Fibroblast of skin of abdomen (primary cell): ENCODE results near the gene SOX4.

Experiments used
- DNase-seq: peaks from one replicate; pipeline ENCODE4 v3.0.0-alpha.2; 2013

SOX4 gene

DNA sequence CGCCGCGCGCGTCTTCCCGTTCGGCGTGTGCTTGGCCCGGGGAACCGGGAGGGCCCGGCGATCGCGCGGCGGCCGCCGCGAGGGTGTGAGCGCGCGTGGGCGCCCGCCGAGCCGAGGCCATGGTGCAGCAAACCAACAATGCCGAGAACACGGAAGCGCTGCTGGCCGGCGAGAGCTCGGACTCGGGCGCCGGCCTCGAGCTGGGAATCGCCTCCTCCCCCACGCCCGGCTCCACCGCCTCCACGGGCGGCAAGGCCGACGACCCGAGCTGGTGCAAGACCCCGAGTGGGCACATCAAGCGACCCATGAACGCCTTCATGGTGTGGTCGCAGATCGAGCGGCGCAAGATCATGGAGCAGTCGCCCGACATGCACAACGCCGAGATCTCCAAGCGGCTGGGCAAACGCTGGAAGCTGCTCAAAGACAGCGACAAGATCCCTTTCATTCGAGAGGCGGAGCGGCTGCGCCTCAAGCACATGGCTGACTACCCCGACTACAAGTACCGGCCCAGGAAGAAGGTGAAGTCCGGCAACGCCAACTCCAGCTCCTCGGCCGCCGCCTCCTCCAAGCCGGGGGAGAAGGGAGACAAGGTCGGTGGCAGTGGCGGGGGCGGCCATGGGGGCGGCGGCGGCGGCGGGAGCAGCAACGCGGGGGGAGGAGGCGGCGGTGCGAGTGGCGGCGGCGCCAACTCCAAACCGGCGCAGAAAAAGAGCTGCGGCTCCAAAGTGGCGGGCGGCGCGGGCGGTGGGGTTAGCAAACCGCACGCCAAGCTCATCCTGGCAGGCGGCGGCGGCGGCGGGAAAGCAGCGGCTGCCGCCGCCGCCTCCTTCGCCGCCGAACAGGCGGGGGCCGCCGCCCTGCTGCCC, 1.1 kb downstream of the SOX4 start:
- DNase-seq: peak; percentile 62

DNA sequence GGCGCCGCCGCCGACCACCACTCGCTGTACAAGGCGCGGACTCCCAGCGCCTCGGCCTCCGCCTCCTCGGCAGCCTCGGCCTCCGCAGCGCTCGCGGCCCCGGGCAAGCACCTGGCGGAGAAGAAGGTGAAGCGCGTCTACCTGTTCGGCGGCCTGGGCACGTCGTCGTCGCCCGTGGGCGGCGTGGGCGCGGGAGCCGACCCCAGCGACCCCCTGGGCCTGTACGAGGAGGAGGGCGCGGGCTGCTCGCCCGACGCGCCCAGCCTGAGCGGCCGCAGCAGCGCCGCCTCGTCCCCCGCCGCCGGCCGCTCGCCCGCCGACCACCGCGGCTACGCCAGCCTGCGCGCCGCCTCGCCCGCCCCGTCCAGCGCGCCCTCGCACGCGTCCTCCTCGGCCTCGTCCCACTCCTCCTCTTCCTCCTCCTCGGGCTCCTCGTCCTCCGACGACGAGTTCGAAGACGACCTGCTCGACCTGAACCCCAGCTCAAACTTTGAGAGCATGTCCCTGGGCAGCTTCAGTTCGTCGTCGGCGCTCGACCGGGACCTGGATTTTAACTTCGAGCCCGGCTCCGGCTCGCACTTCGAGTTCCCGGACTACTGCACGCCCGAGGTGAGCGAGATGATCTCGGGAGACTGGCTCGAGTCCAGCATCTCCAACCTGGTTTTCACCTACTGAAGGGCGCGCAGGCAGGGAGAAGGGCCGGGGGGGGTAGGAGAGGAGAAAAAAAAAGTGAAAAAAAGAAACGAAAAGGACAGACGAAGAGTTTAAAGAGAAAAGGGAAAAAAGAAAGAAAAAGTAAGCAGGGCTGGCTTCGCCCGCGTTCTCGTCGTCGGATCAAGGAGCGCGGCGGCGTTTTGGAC, 2.0 kb downstream of the SOX4 start:
- DNase-seq: peak; percentile 20

DNA sequence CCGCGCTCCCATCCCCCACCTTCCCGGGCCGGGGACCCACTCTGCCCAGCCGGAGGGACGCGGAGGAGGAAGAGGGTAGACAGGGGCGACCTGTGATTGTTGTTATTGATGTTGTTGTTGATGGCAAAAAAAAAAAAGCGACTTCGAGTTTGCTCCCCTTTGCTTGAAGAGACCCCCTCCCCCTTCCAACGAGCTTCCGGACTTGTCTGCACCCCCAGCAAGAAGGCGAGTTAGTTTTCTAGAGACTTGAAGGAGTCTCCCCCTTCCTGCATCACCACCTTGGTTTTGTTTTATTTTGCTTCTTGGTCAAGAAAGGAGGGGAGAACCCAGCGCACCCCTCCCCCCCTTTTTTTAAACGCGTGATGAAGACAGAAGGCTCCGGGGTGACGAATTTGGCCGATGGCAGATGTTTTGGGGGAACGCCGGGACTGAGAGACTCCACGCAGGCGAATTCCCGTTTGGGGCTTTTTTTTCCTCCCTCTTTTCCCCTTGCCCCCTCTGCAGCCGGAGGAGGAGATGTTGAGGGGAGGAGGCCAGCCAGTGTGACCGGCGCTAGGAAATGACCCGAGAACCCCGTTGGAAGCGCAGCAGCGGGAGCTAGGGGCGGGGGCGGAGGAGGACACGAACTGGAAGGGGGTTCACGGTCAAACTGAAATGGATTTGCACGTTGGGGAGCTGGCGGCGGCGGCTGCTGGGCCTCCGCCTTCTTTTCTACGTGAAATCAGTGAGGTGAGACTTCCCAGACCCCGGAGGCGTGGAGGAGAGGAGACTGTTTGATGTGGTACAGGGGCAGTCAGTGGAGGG, 2.8 kb downstream of the SOX4 start:
- peak; percentile 55 for DNase-seq

DNA sequence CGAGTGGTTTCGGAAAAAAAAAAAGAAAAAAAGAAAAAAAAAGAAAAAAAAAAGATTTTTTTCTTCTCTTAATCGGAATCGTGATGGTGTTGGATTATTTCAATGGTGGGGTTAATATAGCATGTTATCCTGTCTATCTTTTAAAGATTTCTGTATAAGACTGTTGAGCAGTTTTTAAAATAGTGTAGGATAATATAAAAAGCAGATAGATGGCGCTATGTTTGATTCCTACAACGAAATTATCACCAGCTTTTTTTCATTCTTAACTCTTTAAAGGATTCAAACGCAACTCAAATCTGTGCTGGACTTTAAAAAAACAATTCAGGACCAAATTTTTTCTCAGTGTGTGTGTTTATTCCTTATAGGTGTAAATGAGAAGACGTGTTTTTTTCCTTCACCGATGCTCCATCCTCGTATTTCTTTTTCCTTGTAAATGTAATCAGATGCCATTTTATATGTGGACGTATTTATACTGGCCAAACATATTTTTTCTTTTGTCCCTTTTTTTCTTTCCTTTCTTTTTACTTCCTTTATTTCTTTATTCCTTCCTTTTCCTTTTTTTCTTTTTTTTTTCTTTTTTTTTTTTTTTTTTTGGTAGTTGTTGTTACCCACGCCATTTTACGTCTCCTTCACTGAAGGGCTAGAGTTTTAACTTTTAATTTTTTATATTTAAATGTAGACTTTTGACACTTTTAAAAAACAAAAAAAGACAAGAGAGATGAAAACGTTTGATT, 3.6 kb downstream of the SOX4 start:
- peak; percentile 54 for DNase-seq

DNA sequence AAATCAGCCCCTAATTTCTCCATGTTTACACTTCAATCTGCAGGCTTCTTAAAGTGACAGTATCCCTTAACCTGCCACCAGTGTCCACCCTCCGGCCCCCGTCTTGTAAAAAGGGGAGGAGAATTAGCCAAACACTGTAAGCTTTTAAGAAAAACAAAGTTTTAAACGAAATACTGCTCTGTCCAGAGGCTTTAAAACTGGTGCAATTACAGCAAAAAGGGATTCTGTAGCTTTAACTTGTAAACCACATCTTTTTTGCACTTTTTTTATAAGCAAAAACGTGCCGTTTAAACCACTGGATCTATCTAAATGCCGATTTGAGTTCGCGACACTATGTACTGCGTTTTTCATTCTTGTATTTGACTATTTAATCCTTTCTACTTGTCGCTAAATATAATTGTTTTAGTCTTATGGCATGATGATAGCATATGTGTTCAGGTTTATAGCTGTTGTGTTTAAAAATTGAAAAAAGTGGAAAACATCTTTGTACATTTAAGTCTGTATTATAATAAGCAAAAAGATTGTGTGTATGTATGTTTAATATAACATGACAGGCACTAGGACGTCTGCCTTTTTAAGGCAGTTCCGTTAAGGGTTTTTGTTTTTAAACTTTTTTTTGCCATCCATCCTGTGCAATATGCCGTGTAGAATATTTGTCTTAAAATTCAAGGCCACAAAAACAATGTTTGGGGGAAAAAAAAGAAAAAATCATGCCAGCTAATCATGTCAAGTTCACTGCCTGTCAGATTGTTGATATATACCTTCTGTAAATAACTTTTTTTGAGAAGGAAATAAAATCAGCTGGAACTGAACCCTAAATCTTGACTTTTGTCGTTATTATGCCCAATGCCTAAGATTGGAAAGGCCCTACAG, 4.5 kb downstream of the SOX4 start:
- no peak for DNase-seq

DNA sequence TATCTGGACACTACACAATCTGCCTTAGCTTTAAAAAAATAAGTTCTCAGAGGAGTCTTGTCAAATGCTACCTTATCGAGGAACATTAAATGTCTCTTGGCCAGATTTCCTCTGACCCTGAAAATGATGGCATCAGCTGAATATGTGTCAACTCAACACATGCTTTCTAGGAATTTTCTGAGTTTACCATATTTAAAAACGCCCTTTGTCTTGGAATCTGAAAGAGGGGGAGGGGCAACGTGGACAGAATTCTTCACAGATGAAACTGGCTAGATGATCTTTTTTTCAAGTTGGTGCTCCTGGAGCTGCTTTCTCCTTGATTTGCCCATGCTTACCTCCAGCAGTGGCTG, 5.1 kb downstream of the SOX4 start:
- peak; percentile 50 for DNase-seq

DNA sequence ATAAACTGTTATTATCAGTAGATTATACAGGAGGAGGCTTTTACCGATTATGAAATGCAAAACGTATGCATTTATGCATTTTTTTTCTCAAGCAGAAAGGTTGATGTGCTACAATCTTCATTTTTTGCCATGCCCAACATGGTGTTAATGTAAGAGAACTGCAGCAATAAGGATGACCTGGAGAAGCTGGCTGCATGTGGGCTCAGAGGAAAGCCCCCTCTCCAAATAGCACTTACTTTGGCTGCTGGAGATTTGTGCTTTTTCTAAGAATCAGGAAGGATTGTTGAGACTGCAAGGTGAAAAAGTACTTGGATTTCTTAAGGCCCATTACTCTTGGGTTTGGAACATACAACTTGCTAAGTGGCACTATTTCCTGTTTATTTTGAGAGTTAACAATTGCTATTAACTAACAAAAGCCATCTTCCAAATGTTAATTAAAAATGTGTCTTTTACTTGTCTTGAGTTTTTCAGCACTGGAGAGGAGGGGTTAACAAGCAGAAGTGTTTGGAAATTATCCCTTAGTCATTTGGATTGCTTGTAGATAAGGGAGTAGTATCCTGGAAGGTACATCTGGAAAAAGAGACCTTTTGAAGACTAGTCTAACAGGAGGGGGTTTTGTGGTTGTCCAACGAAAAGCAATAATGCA, 5.6 kb downstream of the SOX4 start:
- DNase-seq: no peak

DNA sequence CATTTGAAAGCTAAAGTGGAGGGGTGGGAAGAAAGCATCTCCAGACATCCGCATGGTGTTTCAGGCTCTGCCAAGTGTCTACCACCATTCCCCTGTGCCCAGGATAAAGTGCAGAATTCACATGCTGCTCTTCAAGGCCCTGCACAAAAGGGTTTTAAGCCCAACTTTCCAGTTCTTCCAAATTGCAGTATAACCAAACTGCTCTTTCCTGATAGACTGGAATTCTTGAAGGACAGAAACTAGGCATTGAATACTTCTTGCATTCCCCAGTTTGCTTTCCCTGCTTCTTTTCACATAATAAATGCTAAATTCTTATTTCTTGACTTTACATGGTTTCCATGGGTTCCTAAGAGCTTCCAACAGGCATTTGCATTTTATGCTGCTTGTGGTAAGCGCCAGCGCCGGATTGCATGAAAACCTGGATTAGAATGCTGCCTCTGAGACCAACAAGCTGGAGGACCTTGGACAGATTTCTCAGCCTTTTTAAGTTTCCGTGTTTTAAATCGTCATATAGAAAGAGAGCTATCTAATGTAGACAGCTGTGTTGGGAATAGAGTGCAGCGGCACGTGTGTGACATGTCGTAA, 7.9 kb downstream of the SOX4 start:
- DNase-seq: no peak

DNA sequence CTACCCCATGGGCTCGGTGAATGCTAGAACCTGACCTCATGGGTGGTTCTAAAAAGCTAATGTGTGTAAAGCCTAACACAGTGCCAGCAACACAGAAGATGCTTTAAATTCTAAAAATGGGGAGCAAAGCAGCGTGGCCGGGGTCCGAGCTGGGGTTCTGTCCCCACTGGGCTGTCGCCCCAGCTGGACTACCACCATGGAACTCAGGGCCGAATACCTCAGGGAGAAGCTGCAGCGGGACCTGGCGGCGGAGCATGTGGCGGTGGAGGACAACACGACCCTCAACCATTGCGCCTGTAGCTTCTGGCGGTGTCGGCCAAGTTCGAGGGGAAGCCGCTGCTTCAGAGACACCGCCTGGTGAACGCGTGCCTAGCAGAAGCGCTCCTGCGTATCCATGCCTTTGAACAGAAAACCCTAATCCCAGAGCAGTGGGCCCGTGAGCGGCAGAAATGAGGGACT, 8.4 kb downstream of the SOX4 start:
- DNase-seq: no peak

DNA sequence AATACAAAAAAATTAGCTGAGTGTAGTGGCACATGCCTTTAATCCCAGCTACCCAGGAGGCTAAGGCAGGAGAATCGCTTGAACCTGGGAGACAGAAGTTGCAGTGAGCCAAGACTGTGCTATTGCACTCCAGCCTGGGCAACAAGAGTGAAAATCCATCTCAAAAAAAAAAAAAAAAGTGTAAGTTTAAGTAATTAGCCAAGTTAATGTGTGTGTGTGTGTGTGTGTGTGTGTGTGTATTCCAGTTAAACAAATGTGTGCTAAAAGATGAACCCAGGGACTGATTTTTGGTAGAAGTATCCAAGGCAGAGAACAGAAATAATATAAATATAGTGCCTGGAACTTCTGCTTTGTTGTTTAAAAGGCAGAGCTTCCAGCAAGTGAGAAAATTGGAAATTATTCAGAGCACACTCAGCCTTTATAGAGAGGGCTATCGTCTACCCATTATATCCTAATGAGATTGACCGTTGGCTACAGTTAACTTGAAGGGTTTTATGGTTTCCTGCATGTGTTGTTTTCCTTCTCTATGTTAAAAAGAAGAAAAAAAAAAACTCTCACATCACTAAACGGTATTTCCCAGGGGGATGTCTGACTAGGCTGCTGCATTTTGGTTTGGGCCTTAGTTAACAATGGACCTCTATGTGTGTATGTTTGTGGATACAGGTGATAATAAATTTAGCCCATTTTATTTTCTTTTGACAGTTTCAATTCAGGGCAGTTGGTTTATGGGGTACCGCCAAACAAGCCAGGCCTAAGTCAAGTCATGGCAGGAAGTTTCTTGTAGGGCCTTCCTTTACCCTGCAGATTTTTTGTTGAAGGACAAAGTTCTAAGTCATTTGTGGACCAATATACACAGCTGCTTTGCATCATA, 9.8 kb downstream of the SOX4 start:
- DNase-seq: no peak

DNA sequence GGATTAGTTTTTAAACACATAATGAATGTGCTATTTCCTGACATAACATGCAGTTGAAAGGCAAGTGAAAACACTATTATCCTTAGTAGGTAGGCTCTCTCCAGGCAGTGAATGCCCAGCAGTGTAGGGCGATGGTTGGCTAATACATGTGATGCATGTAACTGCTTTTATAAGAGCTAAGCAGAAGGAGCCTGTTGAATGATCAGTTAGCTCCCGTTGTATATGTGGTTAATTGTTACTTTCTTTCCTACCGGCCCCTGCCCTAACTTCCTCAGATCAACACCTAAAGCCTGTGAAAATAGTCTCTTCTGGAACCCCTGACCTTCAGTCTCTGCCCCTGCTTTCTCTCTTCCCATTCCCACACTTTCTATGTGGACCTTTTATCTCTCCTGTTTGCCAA, 10.5 kb downstream of the SOX4 start:
- DNase-seq: no peak

DNA sequence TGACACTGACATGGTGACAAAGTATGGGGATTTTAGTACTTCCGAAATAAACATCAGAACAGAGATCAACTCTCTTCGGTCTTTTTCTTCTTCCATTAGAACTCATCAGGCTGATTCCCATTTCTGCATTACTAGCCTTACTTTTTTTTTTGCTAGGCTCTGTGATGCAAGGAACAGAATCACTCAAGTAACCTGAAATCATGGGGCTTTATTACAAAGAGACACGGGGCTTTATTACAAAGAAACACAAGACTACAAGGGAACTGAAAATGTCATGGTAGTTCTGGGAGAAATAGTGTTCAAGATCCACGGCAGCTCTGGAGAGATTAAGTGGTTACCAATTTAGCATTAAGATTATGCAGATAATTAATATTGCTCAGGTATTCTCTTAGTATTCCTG, 11.6 kb downstream of the SOX4 start:
- no peak for DNase-seq

DNA sequence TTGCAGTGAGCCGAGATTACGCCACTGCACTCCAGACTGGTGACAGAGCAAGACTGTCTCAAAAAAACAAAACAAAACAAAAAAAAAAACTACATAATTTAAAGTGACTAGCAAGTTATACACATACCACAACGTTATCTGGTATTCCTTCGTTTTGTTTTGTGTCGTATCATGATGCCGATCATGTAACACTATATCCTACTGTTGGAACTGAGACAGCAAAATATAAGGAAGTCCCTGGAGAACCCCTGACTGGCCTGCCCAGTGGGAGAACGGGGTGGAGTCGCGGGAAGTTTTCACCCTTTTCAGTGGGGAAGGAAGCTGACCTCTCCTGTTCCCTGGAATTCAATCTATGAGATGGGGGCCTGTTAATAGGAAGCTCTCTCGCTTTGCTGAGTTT, 15.1 kb downstream of the SOX4 start:
- no peak for DNase-seq

DNA sequence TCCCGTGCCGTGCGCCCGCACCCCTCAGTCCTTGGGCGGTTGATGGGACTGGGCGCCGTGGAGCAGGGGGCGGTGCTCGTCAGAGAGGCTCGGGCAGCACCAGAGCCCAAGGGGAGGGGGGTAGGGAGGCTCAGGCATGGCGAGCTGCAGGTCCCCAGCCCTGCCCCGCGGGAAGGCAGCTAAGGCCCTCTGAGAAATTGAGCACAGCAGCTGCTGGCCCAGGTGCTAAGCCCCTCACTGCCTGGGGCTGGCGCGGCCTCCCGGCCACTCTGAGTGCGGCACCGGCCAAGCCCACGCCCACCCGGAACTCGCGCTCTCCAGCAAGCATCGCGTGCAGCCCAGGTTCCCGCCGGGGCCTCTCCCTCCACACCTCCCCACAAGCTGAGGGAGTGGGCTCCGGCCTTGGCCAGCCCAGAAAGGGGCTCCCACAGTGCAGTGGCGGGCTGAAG, 16.4 kb downstream of the SOX4 start:
- no peak for DNase-seq

DNA sequence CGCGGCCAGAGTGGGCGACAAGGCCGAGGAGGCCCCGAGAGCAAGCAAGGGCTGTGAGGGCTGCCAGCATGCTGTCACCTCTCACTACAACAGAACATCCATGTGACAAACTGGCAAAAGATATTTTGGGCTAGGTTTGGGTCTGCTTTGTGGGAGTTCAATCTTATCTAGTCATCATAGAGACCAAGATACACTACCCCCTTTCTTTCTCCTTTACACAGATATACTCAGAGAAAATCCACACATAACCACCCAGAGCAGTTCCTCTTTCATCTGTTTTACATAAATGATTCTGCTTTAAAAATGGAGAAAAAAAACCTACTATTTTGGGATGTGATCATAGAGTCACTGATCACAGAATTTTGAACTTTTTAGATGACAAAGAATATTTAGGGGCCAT, 16.8 kb downstream of the SOX4 start:
- no peak for DNase-seq

DNA sequence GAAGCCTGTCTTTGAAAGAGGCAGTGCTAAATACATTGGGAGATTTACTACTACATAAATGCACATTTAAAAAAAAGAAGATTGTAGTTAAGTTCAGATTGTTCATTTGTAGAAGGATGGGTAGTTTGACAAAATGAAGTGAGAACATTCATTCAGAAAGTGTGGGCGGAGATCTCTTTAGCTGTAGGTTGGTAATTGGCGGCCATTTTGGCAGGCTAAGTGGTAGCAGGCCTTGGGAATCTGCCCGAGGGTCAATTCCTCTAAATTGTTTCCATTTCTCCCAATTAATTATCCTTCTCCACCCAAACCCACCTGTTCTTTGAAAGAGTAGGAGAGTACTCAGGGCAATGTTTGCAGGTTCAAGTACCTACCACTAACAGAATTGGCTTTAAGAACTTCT, 17.9 kb downstream of the SOX4 start:
- no peak for DNase-seq

DNA sequence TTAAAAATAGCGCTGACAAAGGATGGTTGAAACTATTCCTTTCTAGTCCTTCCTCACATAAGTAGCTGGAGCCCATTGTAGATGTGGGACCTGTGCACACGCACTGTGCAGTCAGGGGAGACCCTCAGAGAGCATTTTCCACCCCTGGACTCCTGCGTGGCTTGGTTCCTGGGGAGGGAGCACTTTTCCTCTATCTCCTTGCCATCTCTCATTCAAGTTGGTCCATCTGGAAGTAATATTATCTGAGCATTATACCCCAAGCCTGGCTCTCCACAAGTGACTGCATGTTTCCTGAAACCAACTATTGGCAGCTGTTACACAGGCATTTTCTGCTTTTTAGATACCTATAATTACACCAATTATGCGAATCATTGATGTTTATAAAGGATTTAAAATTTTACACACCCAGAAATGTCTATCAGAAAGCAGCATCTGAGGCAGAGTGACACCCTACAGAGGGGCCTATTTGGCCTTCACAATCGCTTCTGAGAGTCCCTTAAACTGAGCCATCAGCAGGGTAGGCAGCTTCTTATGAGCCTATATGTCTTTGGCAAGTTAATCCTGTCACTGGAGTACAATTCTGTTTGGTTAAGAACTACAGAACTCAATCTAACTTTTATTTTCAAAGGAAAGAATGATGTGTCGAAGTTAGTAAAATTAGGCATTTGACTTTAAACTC, 18.7 kb downstream of the SOX4 start:
- no peak for DNase-seq

DNA sequence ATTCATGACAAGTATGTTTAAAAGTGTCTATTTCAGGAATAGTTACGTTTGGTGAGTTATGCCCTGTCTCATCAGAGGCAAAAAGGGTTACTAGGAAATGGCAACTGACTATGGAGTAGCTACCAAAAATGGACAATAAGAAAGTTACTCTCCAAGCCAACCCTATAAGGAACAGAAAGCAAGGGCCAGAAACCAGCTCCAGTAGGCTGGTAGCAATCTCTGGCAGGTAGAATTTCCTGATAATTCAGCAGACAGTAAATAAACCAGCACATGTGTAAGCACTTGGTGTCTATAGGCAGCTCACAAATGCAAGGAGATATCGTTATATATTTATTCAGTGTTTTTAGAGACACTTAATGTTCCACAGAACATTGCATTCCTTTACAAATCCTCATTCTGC, 20.3 kb downstream of the SOX4 start:
- DNase-seq: no peak

DNA sequence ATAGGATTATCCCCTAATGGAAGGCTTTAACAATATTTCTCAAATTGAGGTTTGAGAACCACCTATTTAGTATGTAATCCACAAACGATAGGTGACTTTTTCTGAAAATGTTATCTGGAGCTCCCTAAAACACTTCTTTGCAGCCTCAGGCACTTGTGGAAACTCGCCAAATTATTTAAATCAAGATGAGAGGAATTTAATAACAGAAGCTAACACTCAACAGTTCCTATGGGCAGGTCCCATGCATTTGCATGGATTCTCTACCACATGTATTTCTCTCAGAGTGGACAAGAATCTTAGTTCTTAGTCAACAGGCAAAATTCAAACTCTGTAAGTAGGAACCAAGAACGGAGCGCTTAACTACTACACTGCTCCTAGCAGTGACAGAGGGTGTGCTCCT, 20.7 kb downstream of the SOX4 start:
- DNase-seq: no peak
